Stomach (tissue), 19 donors: Measurements from ENCODE around the gene ZNF660. TPM values are rescaled to one million over a fixed set of nuclear protein-coding genes. Genes with fewer than 3 reads are reported as not detected.
"Not testable (repeated sequence)": the region's sequence is repeated elsewhere in the genome, so short reads cannot be mapped to it uniquely, and the experiment has no call there.

Experiments
- DNase-seq, 2 donors: peaks; one replicate each; pipeline versions ENCODE4 v3.0.0 to v3.0.0-alpha.2; 2013 to 2019
- H3K27ac ChIP-seq, 5 donors: fragments of 200-600 bp in 4 of 5; sonication (generic) in 4 of 5; one replicate each; pipeline ENCODE4 v1.5.1; 2013 to 2019; ENCODE audit warnings: mild to moderate bottlenecking in 1 of 5, moderate library complexity in 1 of 5
- H3K27me3 ChIP-seq, 3 donors: fragments of 200-600 bp; sonication (generic); one replicate each; pipeline ENCODE4 v1.5.1; 2017 to 2019; ENCODE audit warnings: mixed run types in 1 of 3
- H3K36me3 ChIP-seq, 4 donors: fragments of 200-600 bp; sonication (generic); 1 replicate in 3 of 4; 2 replicates in 1 of 4; pipeline ENCODE4 v1.5.1; 2016 to 2019
- H3K4me1 ChIP-seq, 4 donors: fragments of 200-600 bp; sonication (generic); one replicate each; pipeline ENCODE4 v1.5.1; 2016 to 2019
- H3K4me3 ChIP-seq, 4 donors: fragments of 200-600 bp; sonication (generic) in 3 of 4; one replicate each; pipeline ENCODE4 v1.5.1; 2016 to 2019; ENCODE audit warnings: mild to moderate bottlenecking in 1 of 4
- H3K9me3 ChIP-seq, 4 donors: fragments of 200-600 bp; sonication (generic); one replicate each; pipeline ENCODE4 v1.5.1; 2016 to 2019
- EP300 ChIP-seq: sonication (generic); formaldehyde crosslinking; IDR thresholded peaks from one replicate; pipeline ENCODE4 v1.6.1; 2017; ENCODE audit warnings: antibody characterized with exemption
- POLR2A ChIP-seq, 4 donors: fragments of 450-650 bp; IDR thresholded peaks; one replicate each; pipeline ENCODE4 v1.6.1; 2016; ENCODE audit warnings: antibody characterized with exemption in 4 of 4, control low read depth in 2 of 4, mild to moderate bottlenecking in 1 of 4, moderate library complexity in 1 of 4
- POLR2AphosphoS5 ChIP-seq, 3 donors: sonication (generic); formaldehyde crosslinking; IDR thresholded peaks; one replicate each; pipeline ENCODE4 v1.6.1; 2016; ENCODE audit warnings: antibody characterized with exemption in 3 of 3
- WGBS, 5 donors: extraction: QIAGEN DNeasy Blood & Tissue Kit in 3 of 5; methylation state at CpG; one replicate each; pipeline versions ENCODE4 v1.1.5 to v1.1.7; 2013 to 2018; 5-methylcytosine and 5-hydroxymethylcytosine counted together
- intact Hi-C: fragments of 100-400 bp; cut with DNase I; formaldehyde crosslinking; loops from one replicate; pipeline ENCODE4 v1.15.1; 2023; ENCODE audit warnings: low total_unique reads
- long read RNA-seq, 10 donors: transcript quantifications; one replicate each; lab custom pipeline, GENCODE V29; 2026
- polyA plus RNA-seq, 3 donors: library from polyadenylated mRNA; stranded (reverse); fragments of 200-250 nt; gene quantifications; one replicate each; pipeline ENCODE4 v1.2.3, GENCODE V29; 2013
- total RNA-seq, 5 donors: library from RNA; depleted of rRNA; stranded (reverse); fragments of >200 nt; gene quantifications; one replicate each; pipeline versions ENCODE4 v1.1.0 to v1.2.3, GENCODE V29; 2014 to 2016
- TF ChIP-seq, protein P1 (sequence below), 7 experiments: fragments of 450-650 bp in 4 of 7; fragments of 200-600 bp in 3 of 7; sonication (generic) in 3 of 7; IDR thresholded peaks; one replicate each; pipeline ENCODE4 v1.5.1; 2016 to 2019; ENCODE audit warnings: antibody characterized with exemption in 7 of 7, control low read depth in 2 of 7, mild to moderate bottlenecking in 1 of 7
- donor health status: healthy with polysubstance abuse.
- donor health status: Bipolar disorder and iron deficiency.
- donor health status: healthy.

Gene ZNF660
- total RNA-seq (10 to 100 TPM in 1 of 5 donors, 1 to 10 TPM in 2, under 1 TPM in 1, not detected in 1; 0.72 to 12.5 (median 2.1) TPM), polyA plus RNA-seq (under 1 TPM; 0.44 to 0.61 (median 0.45) TPM)
- long read RNA-seq, donor 1: 0 reads
- long read RNA-seq, donor 2, full-length matches to known transcripts: 3 of 3 reads
- long read RNA-seq, donor 2, partial matches to known transcripts: 0 of 3 reads
- long read RNA-seq, donor 2, other reads (novel, unspliced or antisense): 0 of 3 reads
- long read RNA-seq, donor 3: 0 reads
- long read RNA-seq, donor 4: 0 reads
- long read RNA-seq, donor 5, partial matches to known transcripts: 0 of 1 reads
- long read RNA-seq, donor 5, other reads (novel, unspliced or antisense): 0 of 1 reads
- long read RNA-seq, donor 6: 0 reads
- long read RNA-seq, donor 7: 0 reads
- long read RNA-seq, donor 8, full-length matches to known transcripts: 4 of 4 reads
- long read RNA-seq, donor 8, partial matches to known transcripts: 0 of 4 reads
- long read RNA-seq, donor 8, other reads (novel, unspliced or antisense): 0 of 4 reads
- long read RNA-seq, donor 9, full-length matches to known transcripts: 1 of 1 reads
- long read RNA-seq, donor 9, partial matches to known transcripts: 0 of 1 reads
- long read RNA-seq, donor 9, other reads (novel, unspliced or antisense): 0 of 1 reads
- long read RNA-seq, donor 10: 0 reads

GRCh38 chr3:44584646-44585501, at the start of gene ZNF660:
TSS of gene ZNF660 (plus strand) at chr3:44584964. CDS start at chr3:44594194, 9,230 bp downstream.
- peak in 2 of 3 donors; percentile 27 to 43 for TF ChIP-seq POLR2AphosphoS5 (IDR thresholded peaks at IDR 0.05)
- TF ChIP-seq, protein P1, sequence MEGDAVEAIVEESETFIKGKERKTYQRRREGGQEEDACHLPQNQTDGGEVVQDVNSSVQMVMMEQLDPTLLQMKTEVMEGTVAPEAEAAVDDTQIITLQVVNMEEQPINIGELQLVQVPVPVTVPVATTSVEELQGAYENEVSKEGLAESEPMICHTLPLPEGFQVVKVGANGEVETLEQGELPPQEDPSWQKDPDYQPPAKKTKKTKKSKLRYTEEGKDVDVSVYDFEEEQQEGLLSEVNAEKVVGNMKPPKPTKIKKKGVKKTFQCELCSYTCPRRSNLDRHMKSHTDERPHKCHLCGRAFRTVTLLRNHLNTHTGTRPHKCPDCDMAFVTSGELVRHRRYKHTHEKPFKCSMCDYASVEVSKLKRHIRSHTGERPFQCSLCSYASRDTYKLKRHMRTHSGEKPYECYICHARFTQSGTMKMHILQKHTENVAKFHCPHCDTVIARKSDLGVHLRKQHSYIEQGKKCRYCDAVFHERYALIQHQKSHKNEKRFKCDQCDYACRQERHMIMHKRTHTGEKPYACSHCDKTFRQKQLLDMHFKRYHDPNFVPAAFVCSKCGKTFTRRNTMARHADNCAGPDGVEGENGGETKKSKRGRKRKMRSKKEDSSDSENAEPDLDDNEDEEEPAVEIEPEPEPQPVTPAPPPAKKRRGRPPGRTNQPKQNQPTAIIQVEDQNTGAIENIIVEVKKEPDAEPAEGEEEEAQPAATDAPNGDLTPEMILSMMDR (IDR thresholded peaks at IDR 0.05): no peak
- 1 to 4% (median 3%) methylated on average over 14 to 41 of the region's 41 CpGs for WGBS, 5 donors
- intact Hi-C loops: no loop called here
- peaks cover 0 to 24% (median 16%) of the 10 kb centered on the region in 4 donors for H3K4me1 ChIP-seq
- peaks cover 0 to 17% (median 12%) of the 10 kb centered on the region in 4 donors for H3K9me3 ChIP-seq
- peaks cover 0 to 36% (median 28%) of the 10 kb centered on the region in 4 donors for H3K36me3 ChIP-seq
- H3K27me3 ChIP-seq: peaks cover 0 to 16% (median 8%) of the 10 kb centered on the region in 3 donors
- DNase-seq: peak; percentile 27 to 95
- peak within 1 kb of the TSS; percentile 55 to 58 (median 58) for H3K4me3 ChIP-seq
- peak within 1 kb of the TSS; percentile 42 to 85 (median 79) for H3K27ac ChIP-seq

GRCh38 chr3:44535364-44535763, 49.4 kb upstream of the ZNF660 start:
- 3 to 22% (median 8%) methylated on average over 1 of the region's 1 CpG for WGBS, 5 donors
- Histone ChIP-seq H3K4me3 (no peak overlapping the region), H3K9me3 (peaks cover 0 to 3% (median 0%) of the 10 kb centered on the region in 4 donors), H3K27me3 (peaks cover 0 to 59% (median 27%) of the 10 kb centered on the region in 3 donors), H3K4me1 (no peaks in the 10 kb centered on the region), H3K36me3 (no peaks in the 10 kb centered on the region), H3K27ac (no peak overlapping the region)
- intact Hi-C loops: no loop called here
- DNase-seq: no peak
- no peak for TF ChIP-seq EP300
- TF ChIP-seq POLR2A (IDR thresholded peaks at IDR 0.05): no peak
- TF ChIP-seq POLR2AphosphoS5 (IDR thresholded peaks at IDR 0.05): no peak
- TF ChIP-seq, protein P1 (IDR thresholded peaks at IDR 0.05): no peak

DNA sequence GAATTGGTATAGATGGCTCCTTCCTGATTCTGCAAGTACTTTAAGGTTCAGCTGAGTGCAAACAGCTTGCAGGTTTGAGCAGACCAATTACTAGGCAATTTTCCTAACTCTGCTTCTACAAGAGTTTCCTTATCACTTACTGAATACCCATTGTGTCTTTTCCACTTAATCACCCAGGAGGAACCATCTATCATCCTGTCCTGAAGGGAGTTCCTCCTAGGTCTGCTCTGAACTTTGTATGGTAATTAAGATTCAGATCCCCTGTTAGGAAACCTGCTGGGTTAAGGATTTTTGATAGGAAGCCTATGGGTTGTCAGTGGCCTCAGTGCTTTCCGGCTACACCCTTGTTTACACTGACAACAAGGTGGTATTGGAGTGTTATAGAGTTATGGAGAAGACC, 40.0 kb upstream of the ZNF660 start:
- intact Hi-C loops, H3K27ac ChIP-seq, H3K4me1 ChIP-seq, H3K4me3 ChIP-seq, DNase-seq, H3K9me3 ChIP-seq, H3K36me3 ChIP-seq: not testable (repeated sequence)
- H3K27me3 ChIP-seq: peaks cover 0 to 65% (median 7%) of the 10 kb centered on the region in 3 donors
- WGBS, 5 donors: 37 to 62% (median 45%) methylated on average over 1 of the region's 1 CpG

- H3K27ac ChIP-seq: peak within 1 kb of the TSS; percentile 59 to 85 (median 74)
- H3K4me1 ChIP-seq: peaks cover 7 to 21% (median 14%) of the 10 kb centered on the region in 4 donors
- DNase-seq: peak; percentile 47 to 89
- intact Hi-C loops: no loop called here
- peak within 1 kb of the TSS; percentile 72 to 85 (median 78) for H3K4me3 ChIP-seq
- TF ChIP-seq POLR2A (IDR thresholded peaks at IDR 0.05): no peak
- TF ChIP-seq, protein P1 (IDR thresholded peaks at IDR 0.05): peak in 1 of 7 experiments; percentile 12
- no peak for TF ChIP-seq EP300
- TF ChIP-seq POLR2AphosphoS5 (IDR thresholded peaks at IDR 0.05): peak in 1 of 3 donors; percentile 24
- H3K36me3 ChIP-seq: peaks cover 0 to 25% (median 9%) of the 10 kb centered on the region in 4 donors
- peaks cover 0 to 25% (median 9%) of the 10 kb centered on the region in 3 donors for H3K27me3 ChIP-seq
- WGBS, 5 donors: 4 to 47% (median 5%) methylated on average over 6 to 68 of the region's 68 CpGs
- H3K9me3 ChIP-seq: no peaks in the 10 kb centered on the region
Measured at GRCh38 chr3:44554626-44555592, 29.9 kb upstream of the ZNF660 start, which contains the start of gene ZKSCAN7. TSS of gene ZKSCAN7 (plus strand) at chr3:44555193. CDS start at chr3:44557048, 1,855 bp downstream.
